Stimulated activated CD8-positive, alpha-beta memory T cell treated with anti-CD3 and anti-CD28 coated beads, Interleukin-7, amount 100 ng/mL, for 48 hours (primary cell): ENCODE measurements around the gene MUC2.

Experiments
- DNase-seq, 2 donors: peaks; one replicate each; pipeline ENCODE4 v3.0.0-alpha.2; 2020; ENCODE audit warnings: low read depth in 1 of 2; ENCODE audit errors: extremely low read depth in 1 of 2

The MUC2 gene

GRCh38 chr11:1085440-1086170 lies 10.9 kb downstream of the MUC2 start:
- no peak for DNase-seq

- DNase-seq, result no peak
These were observed 11.8 kb downstream of the MUC2 start for GRCh38 chr11:1086171-1087102.

DNA sequence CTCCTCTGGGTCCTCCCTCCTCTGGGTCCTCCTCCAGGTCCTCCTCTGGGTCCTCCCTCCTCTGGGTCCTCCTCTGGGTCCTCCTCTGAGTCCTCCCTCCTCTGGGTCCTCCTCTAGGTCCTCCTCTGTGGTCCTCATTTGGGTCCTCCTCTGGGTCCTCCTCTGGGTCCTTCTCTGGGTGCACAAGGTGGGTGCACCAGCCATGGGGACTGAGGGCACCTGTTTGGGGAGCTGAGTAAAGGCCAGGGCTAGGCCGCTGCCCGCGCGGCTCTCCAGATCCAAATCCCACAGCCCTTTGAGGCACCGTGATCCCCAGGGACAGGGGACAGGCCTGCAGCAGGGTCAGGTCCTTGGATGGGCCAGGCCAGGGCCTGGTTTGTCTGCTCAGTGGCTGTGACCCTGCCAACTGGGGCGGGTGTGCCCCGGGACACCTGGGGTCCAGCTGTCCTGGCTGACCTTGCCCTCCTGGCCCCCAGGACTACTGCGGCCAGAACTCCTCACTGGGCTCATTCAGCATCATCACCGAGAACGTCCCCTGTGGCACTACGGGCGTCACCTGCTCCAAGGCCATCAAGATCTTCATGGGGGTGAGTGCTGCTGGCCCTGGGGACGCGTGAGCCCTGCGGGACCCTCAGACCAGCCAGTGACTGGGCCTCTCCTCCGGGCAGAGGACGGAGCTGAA lies 12.7 kb downstream of the MUC2 start:
- no peak for DNase-seq

GRCh38 chr11:1087961-1088926 lies 13.6 kb downstream of the MUC2 start:
- no peak for DNase-seq

DNA sequence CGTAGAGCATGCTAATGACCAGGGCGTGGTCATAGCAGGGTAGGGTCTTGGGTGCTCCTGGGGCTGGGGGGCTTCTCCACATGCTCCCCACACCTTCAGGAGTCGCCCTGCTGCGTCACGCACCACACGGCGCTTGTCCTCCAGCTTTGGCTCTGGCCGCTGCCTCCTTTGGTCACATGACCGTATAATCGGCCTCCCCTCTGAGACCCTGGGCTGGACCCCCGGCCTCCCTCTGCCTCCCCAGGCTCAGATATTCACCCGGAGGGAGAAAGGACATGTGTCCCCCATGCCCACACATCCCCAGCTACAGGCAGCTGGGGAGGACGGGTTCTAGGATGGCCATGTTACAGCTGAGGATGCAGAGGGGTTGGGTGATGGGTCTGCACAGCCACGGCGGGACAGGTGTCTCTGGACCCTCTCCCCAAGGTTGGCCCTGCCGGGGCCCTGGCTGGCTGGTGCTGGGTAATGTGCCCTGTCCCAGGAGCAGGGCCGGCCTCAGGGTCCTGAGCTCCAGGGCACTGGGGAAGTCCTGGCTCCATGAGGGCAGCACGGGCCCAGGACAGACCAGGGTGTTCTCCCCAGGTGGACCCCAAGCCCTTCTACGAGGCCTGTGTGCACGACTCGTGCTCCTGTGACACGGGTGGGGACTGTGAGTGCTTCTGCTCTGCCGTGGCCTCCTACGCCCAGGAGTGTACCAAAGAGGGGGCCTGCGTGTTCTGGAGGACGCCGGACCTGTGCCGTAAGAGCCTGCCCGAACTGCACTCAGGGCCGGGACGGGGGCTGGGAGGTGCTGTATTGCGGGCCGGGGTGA lies 14.5 kb downstream of the MUC2 start:
- DNase-seq, result no peak

DNA sequence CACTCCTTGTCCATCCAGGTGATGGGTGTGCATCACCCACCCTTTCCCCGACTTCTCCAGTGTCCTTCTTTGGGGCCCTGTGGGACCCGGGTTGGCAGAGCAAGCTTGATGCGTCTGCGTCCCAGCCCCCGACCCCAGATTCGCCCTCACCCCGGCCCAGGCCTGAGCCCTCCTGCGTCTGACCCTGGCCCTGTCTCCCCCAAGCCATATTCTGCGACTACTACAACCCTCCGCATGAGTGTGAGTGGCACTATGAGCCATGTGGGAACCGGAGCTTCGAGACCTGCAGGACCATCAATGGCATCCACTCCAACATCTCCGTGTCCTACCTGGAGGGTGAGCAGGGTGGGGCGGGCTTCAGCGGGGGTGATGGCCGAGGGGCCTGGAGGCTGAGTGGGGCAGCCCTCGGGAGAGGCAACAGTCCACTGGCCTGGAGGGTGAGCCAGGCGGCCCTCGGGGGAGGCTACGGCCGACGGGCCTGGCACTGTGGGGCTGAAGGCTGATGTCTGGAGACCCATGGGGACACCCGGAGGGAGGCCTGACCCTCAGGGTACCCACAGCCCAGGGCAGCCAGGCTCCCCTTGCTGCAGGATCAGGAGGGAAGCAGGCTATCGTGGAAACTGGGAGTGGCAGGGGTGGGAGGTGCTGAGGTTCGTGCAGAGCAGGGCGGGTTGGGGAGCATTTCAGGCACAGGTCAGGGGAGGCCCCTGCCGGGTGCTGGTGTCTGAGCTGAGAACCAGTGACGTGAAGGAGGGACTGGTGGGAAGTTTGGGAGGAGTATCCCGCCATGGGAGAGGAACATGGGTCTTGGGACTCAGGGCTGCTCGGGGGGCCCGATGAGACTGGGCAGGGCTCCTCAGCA lies 15.3 kb downstream of the MUC2 start:
- no peak for DNase-seq

- DNase-seq, result no peak
These were observed 16.1 kb downstream of the MUC2 start for GRCh38 chr11:1090600-1091331.

DNA sequence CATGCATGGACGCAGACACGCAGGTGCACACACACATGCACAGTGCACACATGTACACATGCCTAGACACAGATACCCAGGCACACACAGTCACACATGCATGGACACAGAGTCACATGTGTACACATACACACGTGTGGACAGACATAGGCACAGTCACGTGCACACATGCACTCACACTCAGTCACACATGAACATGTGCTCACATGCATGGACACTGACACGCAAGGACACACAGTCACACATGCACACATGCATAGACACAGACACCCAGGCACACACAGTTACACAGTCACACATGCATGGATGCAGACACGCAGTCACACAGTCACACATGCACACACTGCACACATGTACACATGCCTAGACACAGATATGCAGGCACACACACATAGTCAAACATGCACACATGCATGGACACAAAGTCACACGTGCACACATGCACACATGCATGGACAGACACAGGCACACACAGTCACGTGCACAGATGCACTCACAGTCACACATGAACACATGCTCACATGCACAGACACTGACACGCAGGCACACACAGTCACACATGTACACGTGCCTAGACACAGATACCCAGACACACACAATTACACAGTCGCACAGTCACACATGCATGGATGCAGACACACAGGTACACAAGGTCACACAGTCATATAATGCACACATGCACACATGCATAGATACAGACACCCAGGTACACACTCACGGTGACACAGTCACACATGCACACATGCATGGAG lies 16.8 kb downstream of the MUC2 start:
- no peak for DNase-seq

GRCh38 chr11:1092145-1092670 lies 17.5 kb downstream of the MUC2 start:
- DNase-seq, result no peak

- DNase-seq, result no peak
These were observed 18.2 kb downstream of the MUC2 start for GRCh38 chr11:1092919-1093318.

- DNase-seq, result no peak
These were observed 25.1 kb downstream of the MUC2 start for GRCh38 chr11:1099519-1100355.

DNA sequence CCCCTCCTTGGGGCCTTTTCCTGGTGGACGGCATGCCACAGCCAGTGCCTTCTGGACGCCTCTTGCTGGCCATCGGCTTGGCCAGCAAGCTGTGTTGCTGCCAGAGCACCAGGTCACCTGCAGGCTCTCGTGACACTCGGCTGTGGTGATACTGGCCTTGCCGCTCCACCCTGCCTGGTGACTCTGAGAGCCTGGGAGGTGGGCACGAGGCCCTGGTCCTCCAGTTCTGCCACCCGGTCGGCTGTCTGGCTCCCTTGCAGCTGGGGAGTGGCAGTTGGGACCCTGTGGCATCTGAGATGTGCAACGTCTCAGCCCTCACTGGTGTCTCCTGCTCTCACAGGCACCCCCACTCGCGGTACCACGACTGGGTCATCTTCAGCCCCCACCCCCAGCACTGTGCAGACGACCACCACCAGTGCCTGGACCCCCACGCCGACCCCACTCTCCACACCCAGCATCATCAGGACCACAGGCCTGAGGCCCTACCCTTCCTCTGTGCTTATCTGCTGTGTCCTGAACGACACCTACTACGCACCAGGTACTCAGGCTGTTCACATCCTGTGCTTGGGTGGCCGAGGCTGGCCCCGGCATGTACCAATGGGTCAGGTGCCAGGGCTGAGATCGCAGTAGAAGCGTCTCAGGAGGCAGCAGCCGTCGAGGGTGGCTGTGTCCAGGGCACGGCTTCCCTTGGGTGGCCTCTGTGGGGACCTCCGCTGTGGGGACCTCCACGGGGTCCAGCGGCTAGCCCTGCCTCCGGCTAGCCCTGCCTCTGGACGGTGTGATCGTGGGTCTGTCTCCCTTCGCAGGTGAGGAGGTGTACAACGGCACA lies 26.0 kb downstream of the MUC2 start:
- DNase-seq, result no peak

DNA sequence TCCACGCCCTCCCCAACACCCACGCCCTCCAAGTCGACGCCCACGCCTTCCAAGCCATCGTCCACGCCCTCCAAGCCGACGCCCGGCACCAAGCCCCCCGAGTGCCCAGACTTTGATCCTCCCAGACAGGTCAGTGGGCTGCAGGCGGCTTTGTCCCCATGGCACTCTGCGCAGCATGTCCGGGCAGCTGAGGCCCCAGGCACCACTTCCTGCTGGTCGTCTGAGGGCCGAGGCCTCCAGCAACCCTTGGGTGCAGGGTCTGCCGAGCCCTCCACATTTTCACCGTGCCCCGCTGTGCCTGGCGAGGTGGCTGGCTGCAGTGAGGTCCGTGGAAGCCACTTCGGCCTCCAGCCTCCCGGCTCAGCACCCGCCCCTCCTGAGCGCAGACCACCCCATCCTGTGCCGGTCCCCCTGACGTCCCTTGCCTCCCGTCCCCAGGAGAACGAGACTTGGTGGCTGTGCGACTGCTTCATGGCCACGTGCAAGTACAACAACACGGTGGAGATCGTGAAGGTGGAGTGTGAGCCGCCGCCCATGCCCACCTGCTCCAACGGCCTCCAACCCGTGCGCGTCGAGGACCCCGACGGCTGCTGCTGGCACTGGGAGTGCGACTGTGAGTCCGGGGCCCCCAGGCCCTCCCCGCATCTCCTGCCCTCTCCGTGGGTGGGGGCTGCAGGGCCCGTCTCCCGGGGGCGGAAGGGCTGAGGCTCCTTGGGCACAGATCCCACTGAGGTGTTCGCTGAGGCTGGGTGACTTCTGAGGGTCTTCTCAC lies 26.8 kb downstream of the MUC2 start:
- no peak for DNase-seq

DNA sequence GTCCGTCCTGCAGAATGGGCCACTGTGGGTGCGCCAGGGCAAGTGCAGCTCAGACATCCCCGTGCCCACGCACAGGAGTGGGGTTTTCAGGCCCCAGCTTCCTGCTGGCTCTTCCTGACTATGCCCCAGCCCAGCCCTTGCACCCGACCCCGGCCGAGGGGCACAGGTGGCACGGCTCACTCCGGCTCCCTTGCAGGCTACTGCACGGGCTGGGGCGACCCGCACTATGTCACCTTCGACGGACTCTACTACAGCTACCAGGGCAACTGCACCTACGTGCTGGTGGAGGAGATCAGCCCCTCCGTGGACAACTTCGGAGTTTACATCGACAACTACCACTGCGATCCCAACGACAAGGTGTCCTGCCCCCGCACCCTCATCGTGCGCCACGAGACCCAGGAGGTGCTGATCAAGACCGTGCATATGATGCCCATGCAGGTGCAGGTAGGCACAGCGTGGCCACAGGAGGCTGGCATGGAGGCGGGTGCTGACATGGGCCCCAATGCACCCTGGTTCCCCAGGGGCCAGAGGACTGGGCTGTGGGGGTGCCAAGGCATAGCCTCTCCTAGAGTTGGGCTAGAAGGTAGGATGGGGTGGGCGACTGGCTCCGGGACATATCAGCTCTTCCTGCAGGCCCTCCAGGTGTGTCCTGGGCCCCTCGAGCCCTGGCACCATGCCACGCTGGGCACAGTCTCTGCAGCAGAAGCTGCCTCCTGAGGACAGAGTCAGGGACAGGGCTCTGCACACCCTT lies 27.7 kb downstream of the MUC2 start:
- no peak for DNase-seq
